Measurements from ENCODE around the gene PTPN3. TPM values are rescaled to one million over a fixed set of nuclear protein-coding genes. Genes with fewer than 3 reads are reported as not detected.
A peak's percentile ranks its signal among the peaks of the same experiment; 100 is the strongest.

Gene PTPN3
- total and polyA plus RNA-seq, 10 of the 15 experiments (the other 5 are each of a cell fraction or from before 2014, with no cell fraction given): 0.18 to 1.3 (median 0.39) TPM

- no peak for FAIRE-seq
- Histone ChIP-seq H3K79me2 (ENCODE audit: control insufficient read depth, insufficient read depth, low read length) (no peaks in the 10 kb centered on the region), H3K27me3 (replicated peaks in 1 of 2; ENCODE audit: control insufficient read depth in 2 of 2, insufficient read depth in 2 of 2, low read length in 1 of 2) (no peaks in the 10 kb centered on the region; a peak in 1 of 4 replicates), H2AFZ (ENCODE audit: control insufficient read depth, low read depth, low read length) (no peak overlapping the region), H3K4me1 (ENCODE audit: control insufficient read depth, insufficient read depth, low read length) (peaks cover 10% of the 10 kb centered on the region), H3K27ac (ENCODE audit: control insufficient read depth, insufficient read depth) (no peak overlapping the region), H4K20me1 (ENCODE audit: control insufficient read depth, insufficient read depth) (no peaks in the 10 kb centered on the region), H3K4me3 (no peak overlapping the region), H3K9me3 (replicated peaks; ENCODE audit: control insufficient read depth, insufficient read depth, low read length) (peaks cover 3% of the 10 kb centered on the region; the same call in 1 of the 3 replicates), H3K9ac (ENCODE audit: control insufficient read depth, insufficient read depth, low read length) (no peak overlapping the region), H3K4me2 (ENCODE audit: control insufficient read depth, insufficient read depth) (0 out of 2 replicates have a peak overlapping the region, but pooled peaks have one; percentile 1), H3K36me3 (ENCODE audit: control insufficient read depth in 2 of 2, insufficient read depth in 2 of 2, low read length in 1 of 2) (no peaks in the 10 kb centered on the region)
- ChIA-PET POLR2A (no interaction called here), SMC1A (ENCODE audit: uncharacterized antibody, unreplicated experiment) (no interaction called here), CTCF (interaction anchor here (1.0 kb wide), 2 partner anchors 29 to 186 kb away, joined by 3 read pairs; no protein-coding TSS in a partner anchor), RAD21 (ENCODE audit: unreplicated experiment) (no interaction called here)
- no peak for DNase-seq (ENCODE audit: low read depth, low spot score)
- ATAC-seq: peak; percentile 77
- in situ Hi-C loops (cut with MboI) (no loop called here), intact Hi-C loops (cut with micrococcal nuclease; ENCODE audit: unreplicated experiment) (no loop called here)
- no TSS peak for BruUV-seq (replicated peaks)
- TF ChIP-seq RUNX3 (IDR thresholded peaks at IDR 0.05; ENCODE audit: low read length): peak; percentile 48
- TF ChIP-seq, protein P1, sequence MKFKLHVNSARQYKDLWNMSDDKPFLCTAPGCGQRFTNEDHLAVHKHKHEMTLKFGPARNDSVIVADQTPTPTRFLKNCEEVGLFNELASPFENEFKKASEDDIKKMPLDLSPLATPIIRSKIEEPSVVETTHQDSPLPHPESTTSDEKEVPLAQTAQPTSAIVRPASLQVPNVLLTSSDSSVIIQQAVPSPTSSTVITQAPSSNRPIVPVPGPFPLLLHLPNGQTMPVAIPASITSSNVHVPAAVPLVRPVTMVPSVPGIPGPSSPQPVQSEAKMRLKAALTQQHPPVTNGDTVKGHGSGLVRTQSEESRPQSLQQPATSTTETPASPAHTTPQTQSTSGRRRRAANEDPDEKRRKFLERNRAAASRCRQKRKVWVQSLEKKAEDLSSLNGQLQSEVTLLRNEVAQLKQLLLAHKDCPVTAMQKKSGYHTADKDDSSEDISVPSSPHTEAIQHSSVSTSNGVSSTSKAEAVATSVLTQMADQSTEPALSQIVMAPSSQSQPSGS (IDR thresholded peaks at IDR 0.05; ENCODE audit: low read length): no peak
- 0% methylated on average over 2 of the region's 2 CpGs for WGBS (ENCODE audit: insufficient coverage, insufficient replicate concordance, low lambda C conversion rate, missing lambda C conversion rate)
These were observed 128.8 kb downstream of the PTPN3 start for GRCh38 chr9:109369285-109369684.

- Histone ChIP-seq H3K36me3 (ENCODE audit: control insufficient read depth in 2 of 2, insufficient read depth in 2 of 2, low read length in 1 of 2) (no peaks in the 10 kb centered on the region), H3K4me1 (ENCODE audit: control insufficient read depth, insufficient read depth, low read length) (no peaks in the 10 kb centered on the region), H3K4me2 (ENCODE audit: control insufficient read depth, insufficient read depth) (no peak overlapping the region), H3K4me3 (no peak overlapping the region), H2AFZ (ENCODE audit: control insufficient read depth, low read depth, low read length) (no peak overlapping the region), H3K79me2 (ENCODE audit: control insufficient read depth, insufficient read depth, low read length) (no peaks in the 10 kb centered on the region), H3K9me3 (replicated peaks; ENCODE audit: control insufficient read depth, insufficient read depth, low read length) (no peaks in the 10 kb centered on the region), H3K27me3 (replicated peaks in 1 of 2; ENCODE audit: control insufficient read depth in 2 of 2, insufficient read depth in 2 of 2, low read length in 1 of 2) (no peaks in the 10 kb centered on the region; a peak in 1 of 4 replicates), H3K9ac (ENCODE audit: control insufficient read depth, insufficient read depth, low read length) (no peak overlapping the region), H3K27ac (ENCODE audit: control insufficient read depth, insufficient read depth) (no peak overlapping the region), H4K20me1 (ENCODE audit: control insufficient read depth, insufficient read depth) (no peaks in the 10 kb centered on the region)
- ChIA-PET POLR2A (no interaction called here), RAD21 (ENCODE audit: unreplicated experiment) (no interaction called here), SMC1A (ENCODE audit: uncharacterized antibody, unreplicated experiment) (no interaction called here), CTCF (interaction anchor here (1.2 kb wide), 1 partner anchor 39 kb away, joined by 3 read pairs; no protein-coding TSS in a partner anchor)
- in situ Hi-C loops (cut with MboI) (no loop called here), intact Hi-C loops (cut with micrococcal nuclease; ENCODE audit: unreplicated experiment) (no loop called here)
- WGBS (ENCODE audit: insufficient coverage, insufficient replicate concordance, low lambda C conversion rate, missing lambda C conversion rate): 74% methylated on average over 5 of the region's 5 CpGs
- no TSS peak for BruUV-seq (replicated peaks)
- no peak for ATAC-seq
- DNase-seq (ENCODE audit: low read depth, low spot score): no peak
- no peak for FAIRE-seq
- no peak for TF ChIP-seq MTA3 (IDR thresholded peaks at IDR 0.05; ENCODE audit: borderline replicate concordance, low read length)
- TF ChIP-seq KAT2A (conservative IDR thresholded peaks at IDR 0.05; ENCODE audit: control insufficient read depth, low read depth, low read length): no peak
- TF ChIP-seq MTA2 (IDR thresholded peaks at IDR 0.05; ENCODE audit: low read depth): no peak
- no peak for TF ChIP-seq CHD2 (IDR thresholded peaks at IDR 0.05; ENCODE audit: borderline replicate concordance, low read depth, low read length)
- TF ChIP-seq NFXL1 (IDR thresholded peaks at IDR 0.05; ENCODE audit: borderline replicate concordance): no peak
- no peak for TF ChIP-seq NRF1 (conservative IDR thresholded peaks at IDR 0.05; ENCODE audit: low read depth, low read length)
- TF ChIP-seq RELA (IDR thresholded peaks at IDR 0.05; ENCODE audit: borderline replicate concordance, partially characterized antibody): no peak
- TF ChIP-seq CUX1 (IDR thresholded peaks at IDR 0.05; ENCODE audit: insufficient replicate concordance, low read depth, low read length): no peak
These were observed 137.3 kb downstream of the PTPN3 start for GRCh38 chr9:109360771-109361170.

Data from GM12878 (cell line).